Measurements from ENCODE around the gene FOXP1. TPM values are rescaled to one million over a fixed set of nuclear protein-coding genes. Genes with fewer than 3 reads are reported as not detected.

Gene FOXP1
- total RNA-seq, 1 donor from 2014 or later: 33.2 TPM

- no peaks in the 10 kb centered on the region for H3K36me3 ChIP-seq (ENCODE audit: control insufficient read depth, insufficient read depth, low read length)
- TF ChIP-seq CTCF (IDR thresholded peaks at IDR 0.05; ENCODE audit: insufficient read depth, low read length, severe bottlenecking): no peak
- H3K4me3 ChIP-seq (ENCODE audit: low read depth, low read length): no peak overlapping the region
- DNase-seq (ENCODE audit: low read depth): no peak
- FAIRE-seq: no peak
- no peaks in the 10 kb centered on the region for H3K27me3 ChIP-seq (ENCODE audit: control insufficient read depth, insufficient read depth, low read length)
These were observed 188.1 kb downstream of the FOXP1 start for GRCh38 chr3:71395470-71395869.

- no peak for TF ChIP-seq CTCF (IDR thresholded peaks at IDR 0.05; ENCODE audit: insufficient read depth, low read length, severe bottlenecking)
- no peaks in the 10 kb centered on the region for H3K27me3 ChIP-seq (ENCODE audit: control insufficient read depth, insufficient read depth, low read length)
- DNase-seq (ENCODE audit: low read depth) (no peak), FAIRE-seq (no peak)
- no peaks in the 10 kb centered on the region for H3K36me3 ChIP-seq (ENCODE audit: control insufficient read depth, insufficient read depth, low read length)
- H3K4me3 ChIP-seq (ENCODE audit: low read depth, low read length): no peak overlapping the region
These were observed 189.8 kb downstream of the FOXP1 start for GRCh38 chr3:71393745-71394144.

- no peaks in the 10 kb centered on the region for H3K36me3 ChIP-seq (ENCODE audit: control insufficient read depth, insufficient read depth, low read length)
- DNase-seq (ENCODE audit: low read depth) (peak; percentile 80), FAIRE-seq (no peak)
- no peak for TF ChIP-seq CTCF (IDR thresholded peaks at IDR 0.05; ENCODE audit: insufficient read depth, low read length, severe bottlenecking)
- no peak overlapping the region for H3K4me3 ChIP-seq (ENCODE audit: low read depth, low read length)
- no peaks in the 10 kb centered on the region for H3K27me3 ChIP-seq (ENCODE audit: control insufficient read depth, insufficient read depth, low read length)
These were observed 190.4 kb downstream of the FOXP1 start for GRCh38 chr3:71393093-71393492.

- no peak for TF ChIP-seq CTCF (IDR thresholded peaks at IDR 0.05; ENCODE audit: insufficient read depth, low read length, severe bottlenecking)
- Histone ChIP-seq H3K36me3 (ENCODE audit: control insufficient read depth, insufficient read depth, low read length) (no peaks in the 10 kb centered on the region), H3K4me3 (ENCODE audit: low read depth, low read length) (no peak overlapping the region), H3K27me3 (ENCODE audit: control insufficient read depth, insufficient read depth, low read length) (no peaks in the 10 kb centered on the region)
- FAIRE-seq (no peak), DNase-seq (ENCODE audit: low read depth) (no peak)
These were observed 191.3 kb downstream of the FOXP1 start for GRCh38 chr3:71392251-71392650.

- Histone ChIP-seq H3K4me3 (ENCODE audit: low read depth, low read length) (no peak overlapping the region), H3K36me3 (ENCODE audit: control insufficient read depth, insufficient read depth, low read length) (no peaks in the 10 kb centered on the region), H3K27me3 (ENCODE audit: control insufficient read depth, insufficient read depth, low read length) (no peaks in the 10 kb centered on the region)
- DNase-seq (ENCODE audit: low read depth) (no peak), FAIRE-seq (no peak)
- no peak for TF ChIP-seq CTCF (IDR thresholded peaks at IDR 0.05; ENCODE audit: insufficient read depth, low read length, severe bottlenecking)
These were observed 192.2 kb downstream of the FOXP1 start for GRCh38 chr3:71391361-71391760.

GRCh38 chr3:71389911-71390573 lies 193.5 kb downstream of the FOXP1 start:
- Histone ChIP-seq H3K36me3 (ENCODE audit: control insufficient read depth, insufficient read depth, low read length) (no peaks in the 10 kb centered on the region), H3K4me3 (ENCODE audit: low read depth, low read length) (no peak overlapping the region), H3K27me3 (ENCODE audit: control insufficient read depth, insufficient read depth, low read length) (no peaks in the 10 kb centered on the region)
- FAIRE-seq: peak; percentile 83
- TF ChIP-seq CTCF (IDR thresholded peaks at IDR 0.05; ENCODE audit: insufficient read depth, low read length, severe bottlenecking): no peak
- DNase-seq (ENCODE audit: low read depth): peak; percentile 44

All from bronchial epithelial cell (primary cell).